ENCODE results near the gene ATP11A. TPM values are rescaled to one million over a fixed set of nuclear protein-coding genes. Genes with fewer than 3 reads are reported as not detected.
"Not testable (repeated sequence)": the region's sequence is repeated elsewhere in the genome, so short reads cannot be mapped to it uniquely, and the experiment has no call there.

Gene ATP11A
- total RNA-seq, 4 donors from 2014 or later: 32.1 to 83.6 (median 46.2) TPM

- Histone ChIP-seq H3K9me3 (no peaks in the 10 kb centered on the region), H3K4me3 (replicated peaks in 1 of 3) (no peak overlapping the region), H3K4me1 (peaks cover 4 to 10% of the 10 kb centered on the region in 2 donors), H3K27ac (no peak overlapping the region), H3K27me3 (no peaks in the 10 kb centered on the region), H3K36me3 (peaks cover 10 to 13% of the 10 kb centered on the region in 2 donors)
- intact Hi-C loops (cut with DNase I): no loop called here
- 90 to 93% methylated on average over 32 of the region's 32 CpGs for WGBS, 2 donors
- DNase-seq: no peak
- TF ChIP-seq POLR2A (IDR thresholded peaks at IDR 0.05): no peak
- TF ChIP-seq CTCF (IDR thresholded peaks at IDR 0.05): no peak
Measured at GRCh38 chr13:112861876-112862615, 172.2 kb downstream of the ATP11A start.

GRCh38 chr13:112863356-112863755 is 173.5 kb downstream of the ATP11A start:
- intact Hi-C loops (cut with DNase I); H3K27ac ChIP-seq; H3K36me3 ChIP-seq; DNase-seq; H3K4me3 ChIP-seq (replicated peaks in 1 of 3); H3K27me3 ChIP-seq; H3K9me3 ChIP-seq: not testable (repeated sequence)
- peaks cover 4 to 10% of the 10 kb centered on the region in 2 donors for H3K4me1 ChIP-seq
- WGBS, 2 donors: 93 to 94% methylated on average over 10 to 14 of the region's 17 CpGs

GRCh38 chr13:112865478-112865877 is 175.6 kb downstream of the ATP11A start:
- H3K36me3 ChIP-seq; H3K27ac ChIP-seq; DNase-seq; H3K4me1 ChIP-seq; H3K27me3 ChIP-seq; intact Hi-C loops (cut with DNase I); H3K9me3 ChIP-seq; H3K4me3 ChIP-seq (replicated peaks in 1 of 3): not testable (repeated sequence)
- 88 to 91% methylated on average over 14 of the region's 14 CpGs for WGBS, 2 donors

- H3K4me1 ChIP-seq: no peaks in the 10 kb centered on the region
- H3K27ac ChIP-seq: no peak overlapping the region
- no peak overlapping the region for H3K4me3 ChIP-seq (replicated peaks in 1 of 3)
- no peaks in the 10 kb centered on the region for H3K9me3 ChIP-seq
- peaks cover 0 to 8% of the 10 kb centered on the region in 2 donors for H3K36me3 ChIP-seq
- DNase-seq: no peak
- no peaks in the 10 kb centered on the region for H3K27me3 ChIP-seq
- 94 to 100% methylated on average over 12 of the region's 18 CpGs for WGBS, 2 donors
- TF ChIP-seq POLR2A (IDR thresholded peaks at IDR 0.05): no peak
- TF ChIP-seq CTCF (IDR thresholded peaks at IDR 0.05): no peak
- intact Hi-C loops (cut with DNase I): no loop called here
Measured at GRCh38 chr13:112867301-112867711, 177.5 kb downstream of the ATP11A start.

- 90 to 91% methylated on average over 5 of the region's 5 CpGs for WGBS, 2 donors
- H3K27me3 ChIP-seq: no peaks in the 10 kb centered on the region
- H3K27ac ChIP-seq: no peak overlapping the region
- no peaks in the 10 kb centered on the region for H3K4me1 ChIP-seq
- no peaks in the 10 kb centered on the region for H3K9me3 ChIP-seq
- TF ChIP-seq CTCF (IDR thresholded peaks at IDR 0.05): no peak
- TF ChIP-seq POLR2A (IDR thresholded peaks at IDR 0.05): no peak
- DNase-seq: no peak
- H3K4me3 ChIP-seq (replicated peaks in 1 of 3): no peak overlapping the region
- peaks cover 0 to 8% of the 10 kb centered on the region in 2 donors for H3K36me3 ChIP-seq
- intact Hi-C loops (cut with DNase I): no loop called here
Measured at GRCh38 chr13:112868308-112868707, 178.5 kb downstream of the ATP11A start.

- intact Hi-C loops (cut with DNase I): no loop called here
- Histone ChIP-seq H3K27me3 (no peaks in the 10 kb centered on the region), H3K27ac (no peak overlapping the region), H3K9me3 (no peaks in the 10 kb centered on the region), H3K36me3 (peaks cover 0 to 8% of the 10 kb centered on the region in 2 donors), H3K4me3 (replicated peaks in 1 of 3) (no peak overlapping the region), H3K4me1 (peaks cover 0 to 4% of the 10 kb centered on the region in 2 donors)
- 92 to 95% methylated on average over 12 to 13 of the region's 15 CpGs for WGBS, 2 donors
- TF ChIP-seq POLR2A (IDR thresholded peaks at IDR 0.05) (no peak), CTCF (IDR thresholded peaks at IDR 0.05) (no peak)
- no peak for DNase-seq
Measured at GRCh38 chr13:112869202-112870050, 179.6 kb downstream of the ATP11A start.

Measured in thyroid gland (tissue), 4 donors.